Measurements from ENCODE around the gene ALKBH8.
A peak's percentile ranks its signal among the peaks of the same experiment; 100 is the strongest.
"Not testable (repeated sequence)": the region's sequence is repeated elsewhere in the genome, so short reads cannot be mapped to it uniquely, and the experiment has no call there.

ALKBH8 gene

GRCh38 chr11:107565219-107565937, at the start of gene ALKBH8:
Gene ALKBH8 (minus strand): TSS chr11:107565735. CDS start chr11:107560893, 4,842 bp downstream.
- peak; percentile 74 to 78 for DNase-seq

- DNase-seq: no peak
Measured at GRCh38 chr11:107612445-107612844, 46.9 kb upstream of the ALKBH8 start.

- no peak for DNase-seq
Measured at GRCh38 chr11:107609400-107610218, 44.1 kb upstream of the ALKBH8 start.

GRCh38 chr11:107608809-107609208, 43.3 kb upstream of the ALKBH8 start:
- no peak for DNase-seq

GRCh38 chr11:107606141-107606540, 40.6 kb upstream of the ALKBH8 start:
- no peak for DNase-seq

- DNase-seq: no peak
Measured at GRCh38 chr11:107605061-107606006, 39.8 kb upstream of the ALKBH8 start.

- peak; percentile 4 to 10 for DNase-seq
Measured at GRCh38 chr11:107598225-107599139, 32.9 kb upstream of the ALKBH8 start.

GRCh38 chr11:107594736-107595135, 29.2 kb upstream of the ALKBH8 start:
- no peak for DNase-seq

- DNase-seq: no peak
Measured at GRCh38 chr11:107593951-107594350, 28.4 kb upstream of the ALKBH8 start.

- no peak for DNase-seq
Measured at GRCh38 chr11:107592813-107593212, 27.3 kb upstream of the ALKBH8 start.

GRCh38 chr11:107592231-107592590, 26.7 kb upstream of the ALKBH8 start:
- DNase-seq: no peak

GRCh38 chr11:107591378-107592230, 26.1 kb upstream of the ALKBH8 start:
- DNase-seq: no peak

GRCh38 chr11:107590460-107591377, 25.2 kb upstream of the ALKBH8 start, which contains the start of gene ELMOD1:
Gene ELMOD1 (plus strand): TSS chr11:107591147. CDS start chr11:107618190, 27,043 bp downstream.
- DNase-seq: no peak

GRCh38 chr11:107587306-107587979, 21.9 kb upstream of the ALKBH8 start:
- DNase-seq: no peak

- DNase-seq: no peak
Measured at GRCh38 chr11:107583629-107584195, 18.2 kb upstream of the ALKBH8 start.

GRCh38 chr11:107581147-107581546, 15.6 kb upstream of the ALKBH8 start:
- DNase-seq: no peak

- not testable (repeated sequence) for DNase-seq
Measured at GRCh38 chr11:107579169-107579568, 13.6 kb upstream of the ALKBH8 start.

GRCh38 chr11:107577346-107577711, 11.8 kb upstream of the ALKBH8 start:
- no peak for DNase-seq
